HG03097 (cell line): ENCODE data around the gene DLG5.
"Not testable (repeated sequence)": the region's sequence is repeated elsewhere in the genome, so short reads cannot be mapped to it uniquely, and the experiment has no call there.

Experiments used
- ATAC-seq: cut with Tn5 transposase; IDR thresholded peaks from one replicate; pipeline ENCODE4 v1.9.1; 2021; ENCODE audit not compliant: unreplicated experiment, low FRiP score

DLG5 gene

GRCh38 chr10:77780180-77780579 lies 146.4 kb downstream of the DLG5 start:
- no peak for ATAC-seq

- ATAC-seq, result no peak
These were observed 150.1 kb downstream of the DLG5 start for GRCh38 chr10:77776487-77776886.

GRCh38 chr10:77774940-77775391 lies 151.6 kb downstream of the DLG5 start:
- ATAC-seq, result no peak

- ATAC-seq, result no peak
These were observed 152.7 kb downstream of the DLG5 start for GRCh38 chr10:77773631-77774426.

DNA sequence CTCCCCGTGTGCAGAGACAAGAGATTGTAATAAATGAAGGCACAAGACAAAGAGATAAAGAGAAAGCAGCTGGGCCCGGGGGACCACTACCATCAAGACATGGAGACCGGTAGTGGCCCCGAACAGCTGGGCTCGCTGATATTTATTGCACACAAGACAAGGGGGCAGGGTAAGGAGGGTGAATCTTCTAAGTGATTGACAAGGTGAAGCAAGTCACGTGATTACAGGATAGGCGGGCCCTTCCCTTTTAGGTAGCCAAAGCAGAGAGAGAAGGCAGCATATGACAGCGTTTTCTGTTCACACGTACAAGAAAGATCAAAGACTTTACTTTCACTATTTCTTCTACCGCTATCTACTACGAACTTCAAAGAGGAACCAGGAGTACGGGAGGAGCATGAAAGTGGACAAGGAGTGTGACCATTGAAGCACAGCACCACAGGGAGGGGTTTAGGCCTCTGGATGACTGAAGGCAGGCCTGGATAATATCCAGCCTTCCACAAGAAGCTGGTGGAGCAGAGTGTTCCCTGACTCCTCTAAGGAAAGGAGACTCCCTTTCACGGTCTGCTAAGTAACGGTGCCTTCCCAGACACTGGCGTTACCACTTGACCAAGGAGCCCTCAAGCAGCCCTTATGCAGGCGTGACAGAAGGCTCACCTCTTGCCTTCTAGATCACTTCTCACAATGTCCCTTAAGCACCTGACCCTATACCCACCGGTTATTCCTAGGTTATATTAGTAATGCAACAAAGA lies 153.5 kb downstream of the DLG5 start:
- ATAC-seq, result not testable (repeated sequence)

DNA sequence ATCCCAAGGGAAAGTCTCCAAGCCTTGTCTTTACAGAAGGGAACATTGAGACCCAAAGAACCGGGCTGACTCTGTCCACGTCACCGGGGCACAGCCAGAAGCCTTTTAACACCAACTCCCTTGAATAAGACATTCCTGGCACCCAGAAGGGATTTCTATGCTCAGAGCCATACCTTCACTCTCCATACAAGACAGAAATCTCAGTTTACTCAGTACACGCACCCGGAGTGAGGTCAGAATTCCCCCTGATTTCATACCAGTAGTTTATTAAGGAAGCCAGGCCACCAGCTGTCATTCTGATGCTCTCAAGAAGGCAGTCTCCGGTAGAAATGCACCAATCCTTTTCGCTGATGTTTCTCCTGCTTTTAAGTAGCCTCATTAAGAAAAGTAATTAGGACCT lies 154.7 kb downstream of the DLG5 start:
- no peak for ATAC-seq

DNA sequence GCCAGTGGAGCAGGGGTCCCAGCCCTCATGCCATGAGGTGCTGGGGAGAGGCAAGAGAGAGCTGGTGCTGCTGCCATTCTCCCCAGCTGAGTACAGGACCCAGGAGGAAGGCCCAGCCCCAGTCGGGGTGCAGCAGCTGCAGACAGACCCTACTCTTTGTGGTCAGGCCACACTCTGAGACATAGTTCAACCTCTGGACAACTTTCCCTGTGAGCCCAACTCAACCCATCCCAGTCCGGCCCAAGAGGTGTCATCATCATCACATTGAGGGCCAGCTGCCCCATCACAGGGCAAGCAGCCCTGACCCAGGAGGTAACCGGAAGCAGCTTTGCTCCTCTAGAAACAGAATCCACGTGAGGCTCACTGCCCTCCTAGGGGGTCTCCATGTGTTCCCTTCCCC lies 155.1 kb downstream of the DLG5 start:
- ATAC-seq, result no peak

GRCh38 chr10:77770868-77771175 lies 155.7 kb downstream of the DLG5 start:
- no peak for ATAC-seq

DNA sequence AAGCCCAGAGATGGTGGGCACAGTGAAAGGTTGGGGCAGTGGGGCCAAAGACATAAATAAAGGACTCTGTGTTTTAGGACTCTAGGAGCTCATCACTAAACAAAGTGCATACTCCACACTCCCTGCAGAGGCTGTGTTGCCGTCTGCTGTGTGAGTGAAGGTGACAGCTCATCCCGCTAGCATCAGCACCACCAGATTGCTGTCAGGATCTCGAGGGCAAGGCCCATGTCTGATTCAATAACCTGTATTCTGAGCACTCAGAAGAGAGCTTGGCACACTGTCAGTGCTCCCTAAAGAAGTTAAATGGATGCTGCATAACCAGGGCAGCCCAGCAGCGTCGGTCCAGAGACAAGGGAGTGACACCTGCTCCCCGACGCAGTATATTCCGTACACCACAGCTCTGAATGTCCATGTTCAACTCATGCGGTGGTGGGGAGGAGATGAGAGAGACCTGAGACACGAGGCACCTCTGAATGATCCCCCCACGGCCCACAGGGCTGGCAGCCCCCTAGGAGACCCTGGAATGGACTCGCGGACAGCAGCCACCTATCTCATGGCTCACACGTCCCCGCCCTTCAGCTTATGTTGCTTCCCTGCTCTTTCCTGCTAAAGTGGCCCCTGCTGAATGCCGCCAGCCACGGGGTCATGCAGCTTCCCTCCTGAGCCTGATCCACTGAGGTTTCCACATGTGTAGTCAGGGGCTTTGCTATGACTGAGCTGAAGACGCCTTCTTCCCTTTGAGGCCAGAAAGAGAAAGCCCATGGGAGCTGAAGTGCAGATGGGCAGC lies 156.3 kb downstream of the DLG5 start:
- no peak for ATAC-seq

GRCh38 chr10:77768039-77768438 lies 158.5 kb downstream of the DLG5 start:
- ATAC-seq, result no peak

DNA sequence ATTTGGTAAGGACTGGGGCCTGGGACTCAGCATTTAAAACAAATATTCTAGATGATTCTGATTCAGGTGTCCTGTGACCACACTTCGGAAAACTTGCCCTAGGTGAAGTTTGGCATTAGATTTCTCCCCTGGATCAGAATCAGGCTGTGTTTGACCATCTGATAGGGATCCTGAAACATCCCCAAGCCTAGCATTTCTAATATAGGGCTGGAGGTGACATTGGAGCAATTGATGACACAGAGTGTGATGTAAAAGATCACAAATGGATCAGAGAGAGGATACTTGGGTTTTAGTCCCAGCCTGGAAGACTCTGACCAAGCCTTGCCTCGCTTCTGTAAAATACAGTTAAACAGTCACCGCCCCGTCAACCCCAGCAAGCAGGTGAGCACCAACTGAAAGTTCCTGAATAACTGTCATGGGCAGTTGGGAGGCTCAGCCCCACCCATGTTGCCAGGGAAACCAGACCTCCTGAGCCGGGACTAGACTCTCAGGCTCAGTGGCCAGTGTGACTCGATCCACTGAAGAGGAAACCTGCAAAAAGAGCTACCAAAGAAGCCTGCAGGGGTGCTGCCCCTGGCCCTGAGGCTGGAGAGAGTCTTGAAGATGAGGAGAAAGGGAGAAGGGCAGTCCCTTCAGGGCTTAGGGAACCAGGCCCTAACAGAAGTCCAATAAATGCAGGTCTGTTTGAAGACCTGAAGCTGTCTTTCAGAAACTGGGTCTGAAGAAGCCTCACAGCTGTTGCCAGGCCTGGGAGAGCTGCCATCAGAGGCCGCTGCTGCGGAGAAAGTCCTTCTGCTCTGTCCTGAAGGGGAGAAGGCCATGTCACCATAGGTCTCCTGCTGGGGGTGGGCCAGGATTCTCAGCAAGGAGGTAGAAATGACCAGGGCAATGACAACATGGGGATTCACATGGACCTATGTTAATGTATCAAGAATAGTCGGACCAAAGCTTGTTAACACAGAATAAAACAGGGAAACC lies 162.8 kb downstream of the DLG5 start:
- no peak for ATAC-seq

GRCh38 chr10:77758406-77758805 lies 168.1 kb downstream of the DLG5 start:
- not testable (repeated sequence) for ATAC-seq

- ATAC-seq, result no peak
These were observed 170.0 kb downstream of the DLG5 start for GRCh38 chr10:77756319-77757232.

DNA sequence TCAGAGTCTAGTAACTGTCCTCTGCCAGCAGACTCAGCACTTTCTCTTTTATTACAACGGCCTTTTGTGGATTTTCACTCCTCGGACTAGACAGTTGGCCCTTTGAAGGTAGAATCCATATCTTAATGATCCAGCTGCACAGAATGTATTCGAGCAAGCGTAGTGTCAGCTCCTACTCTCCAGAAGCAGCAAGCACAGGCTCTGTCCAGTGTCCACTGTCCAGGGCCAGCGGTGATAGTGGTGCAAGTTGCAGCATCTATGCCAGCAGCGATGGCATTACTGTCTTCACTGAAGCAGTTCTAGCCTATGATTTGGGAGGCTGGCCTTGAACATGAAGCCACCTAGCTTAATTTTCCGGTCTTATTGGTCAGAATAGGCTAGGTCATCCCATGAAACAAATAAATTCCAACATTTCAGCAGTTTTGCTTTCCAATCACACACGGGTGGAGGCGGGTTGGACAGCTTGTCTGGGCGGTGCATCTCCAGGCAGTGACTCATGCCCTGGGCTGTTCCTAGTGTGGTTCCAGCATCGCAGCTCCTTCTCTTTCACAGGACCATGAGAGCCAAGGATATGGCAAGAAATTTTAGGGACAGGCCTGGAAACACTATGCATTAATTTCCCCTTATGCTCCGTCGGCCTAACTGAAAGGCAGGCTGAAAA lies 180.4 kb downstream of the DLG5 start:
- ATAC-seq, result no peak

DNA sequence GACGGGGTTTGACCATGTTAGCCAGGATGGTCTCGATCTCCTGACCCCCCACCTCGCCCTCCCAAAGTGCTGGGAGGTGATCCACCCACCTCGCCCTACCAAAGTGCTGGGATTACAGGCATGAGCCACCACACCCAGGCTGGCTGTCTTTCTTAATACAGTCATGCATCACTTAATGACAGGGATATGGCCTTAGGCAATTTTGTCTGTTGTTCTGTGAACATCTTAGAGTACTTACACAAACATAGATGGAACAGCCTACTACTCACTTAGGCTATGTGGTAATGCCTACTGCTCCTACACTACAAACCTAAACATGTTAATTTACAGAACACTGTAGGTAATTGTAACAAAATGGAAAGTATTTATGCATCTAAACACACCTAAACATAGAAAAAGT lies 182.3 kb downstream of the DLG5 start:
- ATAC-seq, result no peak

DNA sequence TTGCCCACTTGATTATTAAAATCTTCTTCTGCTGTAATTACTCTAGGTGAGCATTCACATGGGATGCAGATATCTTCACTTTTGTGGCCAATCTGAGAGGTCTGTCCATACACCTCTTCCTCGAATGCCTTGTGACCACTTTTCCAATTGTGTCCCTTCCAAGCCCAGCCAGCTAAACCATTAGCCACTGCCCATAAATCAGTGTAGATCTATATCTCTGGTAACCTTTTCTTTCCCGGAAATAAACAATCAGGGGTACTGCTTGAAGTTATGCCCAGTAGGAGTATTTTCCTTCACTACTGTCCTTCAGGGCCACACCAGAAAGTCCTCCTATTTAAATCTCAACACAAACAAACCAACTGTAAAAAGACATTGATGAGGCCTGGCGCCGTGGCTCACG lies 184.4 kb downstream of the DLG5 start:
- no peak for ATAC-seq

- no peak for ATAC-seq
These were observed 184.8 kb downstream of the DLG5 start for GRCh38 chr10:77741746-77742145.
